GM21381 (cell line): ENCODE results near the gene PRPH2.
"Not testable (repeated sequence)": the region's sequence is repeated elsewhere in the genome, so short reads cannot be mapped to it uniquely, and the experiment has no call there.

Source experiments
- ATAC-seq: cut with Tn5 transposase; IDR thresholded peaks from one replicate; pipeline ENCODE4 v1.9.1; 2021; ENCODE audit warnings: mild to moderate bottlenecking, moderate library complexity; ENCODE audit not compliant: unreplicated experiment

The PRPH2 gene

DNA sequence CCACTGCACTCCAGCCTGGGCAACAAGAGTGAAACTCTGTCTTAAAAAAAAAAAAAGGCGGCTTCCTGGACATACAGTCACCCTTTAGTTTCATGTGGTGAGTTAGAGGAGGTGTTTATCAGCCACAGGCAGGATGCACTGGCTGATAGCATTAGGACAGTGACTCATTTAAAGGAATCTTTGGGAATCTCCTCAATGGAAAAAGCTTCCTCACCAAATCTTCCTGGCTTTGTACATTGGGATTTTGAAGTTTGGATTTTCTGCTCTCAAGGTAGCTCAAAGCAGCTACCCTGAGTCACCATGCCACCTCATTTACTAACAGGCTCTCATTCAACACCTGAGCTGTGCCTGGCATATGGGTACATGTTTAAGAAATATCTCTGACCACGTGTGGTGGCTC is 20.2 kb downstream of the PRPH2 start:
- no peak for ATAC-seq

DNA sequence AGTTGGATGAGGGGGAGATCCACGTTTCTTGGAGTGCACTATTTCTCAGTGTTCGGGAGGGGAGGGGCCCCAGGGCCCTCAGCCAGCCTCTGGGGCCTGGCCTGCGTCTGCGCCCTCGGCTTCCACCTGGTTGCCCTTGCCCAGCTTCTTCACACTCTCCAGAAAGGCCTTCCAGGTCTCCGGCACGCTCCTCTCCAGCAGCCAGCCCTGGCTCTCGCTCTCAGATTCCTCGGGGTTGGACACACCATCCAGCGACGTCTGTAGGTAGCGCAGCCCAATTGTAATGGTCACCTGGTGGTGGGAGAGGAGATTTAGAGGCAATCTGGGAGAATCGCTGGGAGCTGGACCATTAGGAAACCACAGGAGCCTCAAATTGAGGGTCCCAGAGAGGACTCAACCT is 24.2 kb downstream of the PRPH2 start:
- ATAC-seq = no peak

DNA sequence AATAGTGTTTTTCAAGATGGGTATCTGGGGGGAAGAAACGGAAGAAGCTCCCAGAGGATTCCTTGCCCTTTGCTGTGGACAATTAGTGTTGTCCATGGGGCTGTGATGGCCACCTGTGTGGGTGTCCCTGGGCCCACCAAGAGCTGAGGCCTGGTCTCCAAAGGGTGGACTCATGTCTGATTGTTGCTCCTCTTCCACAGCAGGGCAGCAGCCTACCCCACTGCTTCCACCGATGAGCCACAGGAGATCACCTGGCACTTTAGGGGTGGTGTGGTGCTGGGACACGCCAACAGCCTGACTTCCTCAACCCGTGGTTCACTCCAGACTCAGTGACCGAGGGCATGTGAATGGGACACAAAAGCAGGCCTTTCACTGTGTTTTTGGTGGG is 25.1 kb downstream of the PRPH2 start:
- ATAC-seq = no peak

DNA sequence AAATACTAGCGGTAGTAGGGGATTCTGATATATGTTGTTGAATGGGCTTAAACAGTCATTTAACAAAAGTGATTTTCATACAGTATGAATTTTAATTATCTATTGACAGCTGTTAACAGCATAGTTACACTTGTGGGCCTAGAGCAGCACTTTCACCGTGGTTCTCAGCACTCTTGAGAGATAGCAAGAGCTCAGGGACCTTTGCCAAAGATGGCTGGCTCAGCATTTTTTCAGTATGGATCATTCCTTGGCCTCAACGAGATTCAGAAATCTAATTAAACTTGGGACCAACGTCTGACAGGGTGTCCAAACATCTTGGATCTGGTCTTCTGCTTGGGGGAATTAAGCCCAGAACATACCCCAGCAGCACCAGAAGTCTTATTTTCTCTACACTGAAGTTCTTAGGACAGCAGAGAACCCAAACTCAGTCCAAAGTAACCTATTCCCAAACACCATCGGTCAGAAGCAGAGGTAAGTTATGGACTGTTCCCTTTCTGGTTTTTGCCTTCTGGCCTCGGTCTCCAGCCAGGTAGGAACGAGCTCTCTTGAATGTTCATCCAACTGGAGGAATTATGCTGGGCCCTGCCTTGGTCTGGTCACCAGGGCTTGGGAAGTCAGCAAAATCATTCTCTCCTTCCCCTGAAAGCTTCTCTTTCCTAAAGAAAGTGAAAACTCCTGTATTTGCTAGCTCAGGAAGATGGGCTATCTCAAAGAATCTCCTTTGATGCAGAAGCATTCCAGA is 25.7 kb downstream of the PRPH2 start:
- ATAC-seq = no peak

DNA sequence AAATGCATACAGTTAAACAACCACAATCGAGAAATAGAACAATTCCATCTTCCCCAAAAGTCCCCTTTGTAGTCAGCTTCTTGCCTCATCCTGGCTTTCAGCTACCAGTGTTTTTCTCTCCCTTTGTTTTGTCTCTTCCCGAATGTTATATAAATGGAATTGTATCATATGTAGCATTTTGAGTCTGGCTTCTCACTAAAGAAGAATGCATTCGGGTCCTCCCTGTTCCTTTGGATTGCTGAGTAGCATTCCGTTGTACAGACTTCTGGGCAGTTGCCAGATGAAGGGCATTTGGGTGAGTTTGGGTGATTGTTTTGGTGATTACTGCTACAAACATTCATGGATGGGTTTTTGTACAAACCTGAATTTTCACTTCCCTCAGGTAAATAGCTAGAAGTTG is 27.8 kb downstream of the PRPH2 start:
- no peak for ATAC-seq

DNA sequence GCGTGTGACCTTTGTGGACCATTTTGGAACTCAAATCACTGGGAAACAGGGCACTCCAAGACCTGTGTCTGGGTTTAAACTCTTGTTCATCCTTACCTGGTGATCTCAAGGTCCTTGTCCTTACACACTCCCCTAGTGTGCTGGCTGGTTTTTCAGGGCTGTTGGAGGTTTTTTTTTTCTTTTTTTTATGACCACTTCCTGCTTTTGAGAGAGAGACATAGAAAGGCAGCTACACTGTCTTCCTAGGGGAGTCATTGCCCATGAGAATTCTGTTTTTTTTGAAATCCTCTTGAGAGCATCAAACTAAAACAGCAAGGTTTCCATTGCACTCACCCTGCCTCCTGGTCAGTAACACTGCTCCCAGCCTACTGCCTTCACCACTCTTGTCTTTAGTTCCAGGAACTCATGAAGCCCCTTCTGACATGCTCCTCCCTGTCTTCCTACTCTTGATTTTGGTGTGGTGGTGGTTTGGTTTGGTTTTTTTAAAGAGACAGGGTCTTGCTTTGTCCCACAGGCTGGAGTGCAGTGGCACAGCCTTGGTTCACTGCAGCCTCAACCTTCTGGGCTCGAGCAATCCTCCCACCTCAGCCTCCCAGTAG is 28.6 kb downstream of the PRPH2 start:
- ATAC-seq = no peak

DNA sequence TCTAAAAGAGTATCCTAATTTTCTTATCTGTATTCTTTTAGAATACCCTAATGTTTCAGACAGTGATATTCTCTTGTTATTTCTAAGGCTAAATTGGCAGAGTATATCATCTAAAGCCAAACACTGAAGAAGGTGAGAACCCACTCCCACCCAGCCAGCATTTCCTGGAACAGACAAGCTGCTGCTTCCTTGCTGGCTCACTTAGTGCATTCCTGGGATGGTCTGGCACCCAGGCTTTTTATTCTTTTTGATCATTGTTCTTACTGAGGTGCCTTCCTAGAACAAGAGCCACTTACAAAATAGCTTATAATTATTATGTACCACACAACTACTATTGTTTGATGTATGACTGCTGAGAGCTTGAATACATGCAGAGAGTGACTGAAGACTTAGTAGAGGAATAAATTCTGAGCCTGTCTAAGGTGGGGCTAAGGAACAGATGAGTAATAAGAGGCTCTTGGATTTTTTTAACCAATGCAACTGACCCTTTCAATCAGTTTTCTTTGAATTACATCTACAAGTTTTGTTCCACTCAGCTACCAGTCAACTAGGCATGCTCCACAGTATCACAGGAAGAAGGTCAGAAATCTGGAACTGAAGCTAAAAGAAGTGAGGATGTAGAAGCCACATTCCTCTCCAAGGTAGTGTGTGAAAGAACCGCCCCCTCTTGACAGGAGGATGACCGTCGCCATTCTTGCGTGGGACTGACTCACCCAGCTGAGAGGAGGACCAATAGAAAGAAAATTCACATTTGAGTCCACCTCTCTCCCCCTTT is 30.1 kb downstream of the PRPH2 start:
- no peak for ATAC-seq

DNA sequence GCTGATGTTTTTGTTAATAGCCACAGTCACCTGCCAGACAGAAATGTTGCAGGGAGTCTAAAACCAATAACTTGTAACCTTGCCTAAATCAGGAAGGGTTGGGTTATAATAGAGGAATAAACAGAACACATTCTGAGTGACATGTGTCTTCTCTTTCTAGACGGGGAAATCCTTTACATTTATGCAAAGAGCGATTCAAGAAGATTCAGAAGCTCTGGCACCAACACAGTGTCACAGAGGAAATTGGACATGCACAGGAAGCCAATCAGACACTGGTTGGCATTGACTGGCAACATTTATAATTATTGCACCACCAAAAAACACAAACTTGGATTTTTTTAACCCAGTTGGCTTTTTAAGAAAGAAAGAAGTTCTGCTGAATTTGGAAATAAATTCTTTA is 31.5 kb downstream of the PRPH2 start:
- no peak for ATAC-seq

DNA sequence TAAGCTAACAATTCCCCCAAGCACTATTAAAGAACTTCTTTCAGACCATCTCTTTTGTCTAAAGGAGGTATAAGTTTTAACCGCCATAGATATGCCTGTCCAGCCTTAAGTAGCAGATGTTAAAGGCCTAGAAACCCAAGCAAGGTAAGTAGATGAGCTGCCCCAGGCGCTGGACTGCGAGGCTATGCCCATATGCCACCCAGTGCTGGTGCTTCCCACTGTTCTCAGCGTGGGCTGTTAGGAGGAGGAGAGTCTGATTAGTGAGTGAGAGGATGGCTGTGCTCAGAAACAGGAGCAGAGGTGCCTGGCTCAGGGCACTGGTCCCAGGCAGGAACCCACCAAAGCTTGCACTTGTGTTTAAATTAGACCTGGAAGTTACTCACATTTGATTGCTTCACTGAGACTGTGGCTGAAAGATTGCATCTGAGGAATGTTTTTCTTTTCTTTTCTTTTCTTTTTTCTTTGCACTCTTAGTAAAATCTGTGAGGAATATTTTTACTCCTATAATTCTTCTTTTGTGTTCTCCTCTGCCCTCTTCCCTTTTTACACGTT is 32.2 kb downstream of the PRPH2 start:
- ATAC-seq = no peak

DNA sequence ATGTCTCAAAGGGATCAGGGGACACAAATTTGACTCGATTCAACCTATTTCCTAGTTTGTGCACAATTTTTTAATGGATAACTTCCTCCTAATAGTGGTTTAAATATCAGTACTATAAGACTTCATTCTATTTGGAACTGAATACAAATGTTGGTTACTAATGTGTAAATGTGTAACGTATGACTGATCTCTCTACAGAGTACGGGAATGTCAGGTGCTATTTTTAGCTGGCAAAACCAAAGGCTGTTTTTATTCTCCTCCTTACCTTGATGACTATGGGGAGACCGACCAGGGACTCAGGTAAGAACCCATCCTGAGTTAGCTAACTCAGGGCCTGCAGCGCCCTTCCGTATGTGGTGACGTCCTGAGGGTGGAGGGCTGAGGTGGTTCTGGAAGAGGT is 33.0 kb downstream of the PRPH2 start:
- no peak for ATAC-seq

DNA sequence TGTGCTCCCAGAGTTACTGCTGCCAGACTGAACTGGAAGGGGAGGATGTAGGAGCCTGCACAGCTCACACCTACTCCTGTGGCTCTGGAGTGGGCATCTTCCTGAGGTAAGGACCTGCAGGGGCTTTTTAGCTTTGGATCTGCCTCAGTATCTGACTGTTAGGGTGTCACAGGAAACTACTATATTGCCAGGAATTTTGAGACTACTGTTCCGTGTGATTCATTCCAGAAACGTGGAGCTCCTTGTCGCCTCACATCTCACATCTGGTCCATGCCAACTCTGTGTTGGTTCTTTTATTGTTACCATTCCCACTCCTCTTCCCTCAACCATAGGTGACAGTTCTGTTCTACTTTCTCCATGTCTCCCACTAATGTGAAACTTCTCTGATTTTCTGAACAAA is 34.1 kb downstream of the PRPH2 start:
- no peak for ATAC-seq

DNA sequence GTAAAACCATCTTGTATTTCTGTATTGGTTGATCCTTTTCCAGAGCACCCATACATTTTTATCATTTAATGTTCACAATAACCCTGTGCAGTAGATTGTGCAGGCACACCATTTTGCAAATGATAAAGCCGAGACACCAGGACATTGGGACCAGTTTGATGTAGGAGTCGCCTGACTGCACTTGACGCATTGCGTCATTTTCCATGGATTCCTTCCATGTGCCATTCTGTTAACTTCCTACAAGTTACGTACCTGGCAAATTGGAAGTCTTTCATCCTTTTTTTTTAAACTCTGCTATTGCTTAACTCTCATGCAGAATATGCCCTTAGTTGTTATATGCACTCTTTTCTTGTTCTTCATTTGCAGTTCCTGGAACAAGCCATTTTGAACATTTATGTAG is 43.0 kb downstream of the PRPH2 start:
- no peak for ATAC-seq

DNA sequence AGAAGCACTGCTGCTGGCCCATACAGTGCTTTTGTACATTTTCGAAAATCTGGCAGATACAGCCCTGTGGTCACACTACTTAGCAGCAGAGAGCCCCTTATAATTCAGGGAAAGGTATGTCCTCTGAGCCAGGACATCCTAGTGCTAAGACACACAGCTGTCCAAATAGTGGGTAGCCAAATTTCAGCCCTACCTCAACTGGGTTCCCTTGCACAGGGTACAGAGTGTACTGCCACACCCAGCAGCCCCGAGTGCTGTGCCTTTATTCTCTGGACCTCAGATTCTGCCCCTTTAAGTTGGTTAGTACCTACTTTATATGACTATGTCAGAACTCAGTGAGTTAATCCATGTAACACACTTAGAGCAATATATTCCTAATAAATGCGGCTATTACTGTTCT is 47.6 kb downstream of the PRPH2 start:
- ATAC-seq = no peak

DNA sequence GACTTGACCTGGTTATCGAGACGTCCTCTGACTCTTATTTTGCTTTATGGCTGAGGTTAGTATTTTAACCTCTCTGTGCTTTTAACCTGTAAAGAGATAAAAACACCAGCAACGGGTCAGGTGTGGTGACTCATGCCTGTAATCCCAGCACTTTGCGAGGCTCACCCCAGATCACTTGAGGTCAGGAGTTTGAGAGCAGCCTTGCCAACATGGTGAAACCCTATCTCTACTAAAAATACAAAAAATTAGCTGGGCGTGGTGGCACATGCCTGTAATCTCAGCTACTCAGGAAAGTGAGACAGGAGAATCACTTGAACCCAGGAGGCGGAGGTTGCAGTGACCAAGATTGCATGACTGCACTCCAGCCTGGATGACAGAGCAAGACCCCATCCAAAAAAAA is 48.0 kb downstream of the PRPH2 start:
- not testable (repeated sequence) for ATAC-seq

DNA sequence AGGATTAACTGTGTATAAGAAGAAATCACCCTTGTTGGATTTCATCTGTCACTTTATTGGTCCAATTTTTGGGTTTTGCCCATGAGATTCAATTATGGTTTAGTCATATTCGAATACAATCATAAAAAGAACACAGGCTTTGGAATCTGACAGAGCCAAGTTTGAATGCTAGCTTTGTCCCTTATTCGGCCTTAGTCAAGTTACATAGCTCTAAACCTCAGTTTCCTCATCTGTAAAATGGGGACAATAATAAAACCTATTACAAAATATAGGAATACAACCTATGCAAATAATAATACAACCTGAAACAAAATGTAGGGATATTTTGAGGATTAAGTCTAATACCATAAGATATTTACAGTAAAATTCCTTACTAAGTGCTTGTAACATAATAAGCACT is 57.7 kb downstream of the PRPH2 start:
- ATAC-seq = no peak

DNA sequence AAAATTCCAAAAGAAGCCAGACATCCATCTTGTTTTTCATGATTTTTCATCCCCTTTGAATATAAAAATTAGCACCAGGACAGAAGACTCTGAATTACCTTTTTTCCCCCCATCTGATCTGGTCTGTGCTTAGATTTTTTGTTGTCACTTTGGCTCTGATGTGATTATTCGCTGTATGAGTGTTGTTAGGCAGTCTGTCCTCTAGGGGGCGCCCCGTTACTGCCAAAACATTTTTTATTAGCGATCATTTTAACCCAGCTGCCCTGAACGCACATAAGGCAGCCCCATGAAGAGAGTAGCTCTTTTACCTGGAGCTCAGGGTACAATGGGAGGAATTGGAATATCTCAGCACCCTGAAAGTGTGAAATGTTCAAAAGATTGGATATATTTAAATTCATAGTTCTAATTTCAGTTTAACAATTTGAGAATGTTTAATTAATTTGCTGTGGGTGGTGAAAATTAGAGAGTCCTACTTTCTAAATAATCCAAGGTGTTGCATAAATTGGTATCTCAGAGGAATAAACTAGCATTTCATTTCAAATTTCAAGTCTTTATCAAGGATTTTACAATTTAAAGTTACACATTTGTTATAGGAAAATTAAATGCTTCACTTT is 60.8 kb downstream of the PRPH2 start:
- ATAC-seq = no peak

DNA sequence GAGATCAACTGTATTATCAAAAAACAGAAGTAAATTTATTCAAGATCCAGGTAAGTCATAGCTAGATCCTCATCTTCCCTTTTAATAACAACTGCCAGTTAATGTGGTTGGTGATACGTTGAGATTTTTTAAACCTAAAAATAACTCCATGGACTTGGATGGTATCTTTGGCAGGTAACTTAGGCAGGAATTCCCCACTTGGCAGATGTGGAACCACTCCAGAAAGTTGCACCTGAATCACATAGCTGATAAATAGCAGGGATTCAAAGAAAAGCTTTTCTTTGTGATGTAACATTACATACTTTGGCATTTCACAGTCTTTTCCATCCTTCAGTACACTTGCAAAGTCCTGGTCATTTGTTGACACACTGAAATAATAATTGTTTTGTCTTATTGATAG is 62.6 kb downstream of the PRPH2 start:
- no peak for ATAC-seq

DNA sequence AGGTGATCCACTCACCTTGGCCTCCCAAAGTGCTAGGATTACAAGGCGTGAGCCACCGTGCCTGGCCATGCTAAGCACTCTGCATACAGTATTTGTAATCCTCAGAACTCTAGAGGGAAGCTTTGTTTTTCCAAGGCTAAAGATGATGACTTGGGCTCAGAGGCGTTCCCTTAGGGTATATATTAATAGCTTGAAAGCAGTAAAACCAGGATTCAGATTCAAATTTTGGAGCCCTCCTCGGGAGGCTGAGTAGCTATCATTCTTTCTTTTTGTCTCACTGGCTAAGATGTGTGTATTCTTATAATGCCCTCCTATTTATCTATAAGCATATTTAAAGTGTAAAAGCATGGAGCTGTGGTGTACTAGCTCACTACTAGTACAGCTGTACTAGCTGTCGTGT is 68.5 kb downstream of the PRPH2 start:
- ATAC-seq = no peak

DNA sequence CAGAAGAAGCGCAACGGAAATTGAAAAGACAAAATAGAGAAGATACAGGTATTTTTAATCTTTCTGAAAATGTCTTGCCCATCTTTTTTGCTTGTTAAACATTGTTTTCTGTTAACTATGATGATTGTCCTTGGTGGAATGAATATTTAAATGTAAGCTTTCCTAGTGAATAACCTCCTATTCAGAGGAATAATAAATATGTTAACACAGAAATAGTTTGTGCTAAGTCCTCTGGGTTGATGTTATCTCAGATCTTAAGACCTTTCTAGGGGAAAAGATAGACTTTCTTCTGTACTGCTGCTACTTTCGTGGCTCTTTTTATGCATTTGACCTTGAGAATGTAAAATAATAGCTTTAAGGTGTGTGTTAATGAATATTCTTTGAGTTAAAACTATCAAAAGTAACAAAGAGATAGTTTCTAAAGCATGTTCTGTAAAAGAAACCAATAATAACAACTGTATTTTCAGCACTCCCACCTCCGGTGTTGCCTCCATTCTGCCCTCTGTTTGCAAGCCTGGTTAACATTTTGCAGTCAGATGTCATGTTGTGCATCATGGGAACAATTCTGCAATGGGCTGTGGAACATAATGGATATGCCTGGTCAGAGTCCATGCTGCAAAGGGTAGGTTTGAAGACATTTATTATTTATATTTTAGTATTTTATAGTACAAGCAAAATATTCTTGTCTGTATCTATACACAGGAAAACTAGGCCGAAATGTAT is 70.2 kb downstream of the PRPH2 start:
- ATAC-seq = no peak
